ENCODE measurements around the gene RBAK. TPM values are rescaled to one million over a fixed set of nuclear protein-coding genes. Genes with fewer than 3 reads are reported as not detected.

Gene RBAK
- total RNA-seq, 1 donor from 2014 or later = 24.5 TPM

- Histone ChIP-seq H3K36me3 (peaks cover 76% of the 10 kb centered on the region), H3K9me3 (ENCODE audit: low read depth) (peaks cover 91% of the 10 kb centered on the region), H4K20me1 (ENCODE audit: low read depth) (no peaks in the 10 kb centered on the region), H3F3A (ENCODE audit: low read depth) (peaks cover 19% of the 10 kb centered on the region), H3K4me3 (peak overlapping the region; percentile 2), H3K4me2 (no peak overlapping the region), H2AFZ (replicated peaks) (no peak overlapping the region), H3K9ac (no peak overlapping the region), H3K27ac (no peak overlapping the region), H3K79me2 (ENCODE audit: low read depth) (no peaks in the 10 kb centered on the region), H3K27me3 (no peaks in the 10 kb centered on the region), H3K4me1 (no peaks in the 10 kb centered on the region)
- Mint-ChIP-seq H3K27ac (no peak overlapping the region), H3K4me3 (no peak overlapping the region), H3K4me1 (no peaks in the 10 kb centered on the region), H3K27me3 (ENCODE audit: insufficient read depth, low read depth) (peaks cover 4% of the 10 kb centered on the region), H3K9me3 (peaks cover 94% of the 10 kb centered on the region), H3K36me3 (peaks cover 94% of the 10 kb centered on the region)
- TF ChIP-seq EZH2 (IDR thresholded peaks at IDR 0.05) (no peak), EZH2phosphoT487 (IDR thresholded peaks at IDR 0.05) (no peak)
- TF ChIP-seq, protein P1, sequence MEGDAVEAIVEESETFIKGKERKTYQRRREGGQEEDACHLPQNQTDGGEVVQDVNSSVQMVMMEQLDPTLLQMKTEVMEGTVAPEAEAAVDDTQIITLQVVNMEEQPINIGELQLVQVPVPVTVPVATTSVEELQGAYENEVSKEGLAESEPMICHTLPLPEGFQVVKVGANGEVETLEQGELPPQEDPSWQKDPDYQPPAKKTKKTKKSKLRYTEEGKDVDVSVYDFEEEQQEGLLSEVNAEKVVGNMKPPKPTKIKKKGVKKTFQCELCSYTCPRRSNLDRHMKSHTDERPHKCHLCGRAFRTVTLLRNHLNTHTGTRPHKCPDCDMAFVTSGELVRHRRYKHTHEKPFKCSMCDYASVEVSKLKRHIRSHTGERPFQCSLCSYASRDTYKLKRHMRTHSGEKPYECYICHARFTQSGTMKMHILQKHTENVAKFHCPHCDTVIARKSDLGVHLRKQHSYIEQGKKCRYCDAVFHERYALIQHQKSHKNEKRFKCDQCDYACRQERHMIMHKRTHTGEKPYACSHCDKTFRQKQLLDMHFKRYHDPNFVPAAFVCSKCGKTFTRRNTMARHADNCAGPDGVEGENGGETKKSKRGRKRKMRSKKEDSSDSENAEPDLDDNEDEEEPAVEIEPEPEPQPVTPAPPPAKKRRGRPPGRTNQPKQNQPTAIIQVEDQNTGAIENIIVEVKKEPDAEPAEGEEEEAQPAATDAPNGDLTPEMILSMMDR (IDR thresholded peaks at IDR 0.05) = no peak
- no peak for DNase-seq (ENCODE audit: low spot score)
Observed at GRCh38 chr7:5064391-5065106, 18.9 kb downstream of the RBAK start.

- DNase-seq (ENCODE audit: low spot score) = no peak
- H3K4me3 Mint-ChIP-seq = no peak overlapping the region
- H3K27me3 Mint-ChIP-seq (ENCODE audit: insufficient read depth, low read depth) = peaks cover 4% of the 10 kb centered on the region
- no peak overlapping the region for H2AFZ ChIP-seq (replicated peaks)
- H3K9me3 Mint-ChIP-seq = peaks cover 93% of the 10 kb centered on the region
- no peaks in the 10 kb centered on the region for H3K4me1 Mint-ChIP-seq
- no peak overlapping the region for H3K4me2 ChIP-seq
- peaks cover 93% of the 10 kb centered on the region for H3K36me3 Mint-ChIP-seq
- H3K79me2 ChIP-seq (ENCODE audit: low read depth) = no peaks in the 10 kb centered on the region
- H3K4me3 ChIP-seq = peak overlapping the region; percentile 2
- no peak overlapping the region for H3K9ac ChIP-seq
- no peak overlapping the region for H3K27ac ChIP-seq
- peaks cover 71% of the 10 kb centered on the region for H3K36me3 ChIP-seq
- peaks cover 19% of the 10 kb centered on the region for H3F3A ChIP-seq (ENCODE audit: low read depth)
- no peaks in the 10 kb centered on the region for H4K20me1 ChIP-seq (ENCODE audit: low read depth)
- no peak overlapping the region for H3K27ac Mint-ChIP-seq
- peaks cover 86% of the 10 kb centered on the region for H3K9me3 ChIP-seq (ENCODE audit: low read depth)
- TF ChIP-seq, protein P1 (IDR thresholded peaks at IDR 0.05) = no peak
- TF ChIP-seq EZH2 (IDR thresholded peaks at IDR 0.05) (no peak), EZH2phosphoT487 (IDR thresholded peaks at IDR 0.05) (no peak)
- no peaks in the 10 kb centered on the region for H3K4me1 ChIP-seq
- no peaks in the 10 kb centered on the region for H3K27me3 ChIP-seq
Observed at GRCh38 chr7:5065107-5065407, 19.4 kb downstream of the RBAK start.

DNA sequence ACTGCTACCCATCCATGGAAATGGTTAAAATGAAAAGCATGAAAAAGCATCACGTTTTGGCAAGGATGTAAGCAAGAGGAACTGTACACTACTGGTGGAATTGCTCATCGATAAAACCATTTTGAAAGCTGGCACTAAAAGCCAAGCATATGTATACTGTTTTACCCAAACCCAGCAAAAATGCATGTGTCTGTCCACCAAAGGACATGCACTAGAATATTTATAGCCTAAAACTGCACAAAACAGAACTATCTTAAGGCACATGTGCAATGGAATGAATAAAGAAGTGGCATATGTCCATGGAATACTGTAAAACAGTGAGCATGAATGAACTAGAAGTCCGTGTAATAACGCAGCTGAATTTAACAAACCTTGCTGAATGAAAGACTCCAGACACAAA is 22.9 kb downstream of the RBAK start:
- no peak for DNase-seq (ENCODE audit: low spot score)
- no peak for TF ChIP-seq EZH2phosphoT487 (IDR thresholded peaks at IDR 0.05)
- no peak for TF ChIP-seq EZH2 (IDR thresholded peaks at IDR 0.05)
- TF ChIP-seq, protein P1 (IDR thresholded peaks at IDR 0.05) = no peak
- no peak overlapping the region for H3K4me3 Mint-ChIP-seq
- Histone ChIP-seq H3K9me3 (ENCODE audit: low read depth) (peaks cover 58% of the 10 kb centered on the region), H3K79me2 (ENCODE audit: low read depth) (no peaks in the 10 kb centered on the region), H3K4me3 (no peak overlapping the region), H3K9ac (no peak overlapping the region), H4K20me1 (ENCODE audit: low read depth) (no peaks in the 10 kb centered on the region), H3K4me1 (no peaks in the 10 kb centered on the region), H3K27me3 (no peaks in the 10 kb centered on the region), H3K36me3 (peaks cover 42% of the 10 kb centered on the region), H2AFZ (replicated peaks) (no peak overlapping the region), H3K4me2 (no peak overlapping the region), H3F3A (ENCODE audit: low read depth) (peaks cover 18% of the 10 kb centered on the region), H3K27ac (no peak overlapping the region)
- peaks cover 4% of the 10 kb centered on the region for H3K27me3 Mint-ChIP-seq (ENCODE audit: insufficient read depth, low read depth)
- H3K9me3 Mint-ChIP-seq = peaks cover 82% of the 10 kb centered on the region
- H3K36me3 Mint-ChIP-seq = peaks cover 74% of the 10 kb centered on the region
- H3K27ac Mint-ChIP-seq = no peak overlapping the region
- no peaks in the 10 kb centered on the region for H3K4me1 Mint-ChIP-seq

All from neural progenitor cell (in vitro differentiated cells).